HCT116 (cell line): ENCODE results near the gene AMBP. TPM values are rescaled to one million over a fixed set of nuclear protein-coding genes. Genes with fewer than 3 reads are reported as not detected.
A peak's percentile ranks its signal among the peaks of the same experiment; 100 is the strongest.

Experiments
- ATAC-seq: fragments of 200-7000 bp; cut with Tn5 transposase; 2 replicates; pipeline ENCODE4 v1.9.1; 2020; ENCODE audit warnings: mild to moderate bottlenecking, moderate library complexity
- BruUV-seq: library from RNA; stranded (reverse); fragments of 400-500 nt; replicated peaks from 2 replicates; lab custom pipeline; 2021; lab: Mats Ljungman, UMichigan
- CTCF ChIA-PET: fragments of 300-600 bp; sonication (Branson Sonifier 250); formaldehyde crosslinking; loops from one replicate; lab custom pipeline; 2021; ENCODE audit warnings: antibody characterized with exemption; lab: Charles Lee
- POLR2A ChIA-PET: fragments of 300-600, 350-600 bp; sonication (Branson Sonifier 250); formaldehyde crosslinking; loops from one replicate; lab custom pipeline; 2021; ENCODE audit warnings: antibody characterized with exemption; lab: Charles Lee
- RAD21 ChIA-PET, 2 experiments: fragments of 300-600 bp; sonication (Branson Sonifier 250); formaldehyde crosslinking; loops; one replicate each; lab custom pipeline; 2023; ENCODE audit warnings: low total read pairs in 2 of 2; ENCODE audit not compliant: uncharacterized antibody in 2 of 2, unreplicated experiment in 2 of 2, low non-redundant PET in 1 of 2; lab: Charles Lee
- DNase-seq: peaks from one replicate; pipeline ENCODE4 v3.0.0-alpha.2; 2010; ENCODE audit warnings: low read depth, low spot score
- H2AFZ ChIP-seq: fragments of 200-600 bp; shearing (Covaris generic), sonication (generic); 2 replicates; pipeline ENCODE4 v1.6.1; 2017; ENCODE audit warnings: low read depth, mixed run types, mixed read lengths, antibody characterized with exemption, low read length; ENCODE audit not compliant: poor library complexity, severe bottlenecking
- H3K27ac ChIP-seq: 2 replicates; pipeline ENCODE4 v1.5.1; 2012; ENCODE audit warnings: low read depth, low read length
- H3K27me3 ChIP-seq: fragments of 200-600 bp; sonication (generic); 2 replicates; pipeline ENCODE4 v1.6.1; 2016; ENCODE audit warnings: mixed run types, low read length, mixed read lengths; ENCODE audit not compliant: insufficient read depth
- H3K36me3 ChIP-seq, 2 experiments: fragments of 200-500 bp in 1 of 2; fragments of 200-600 bp in 1 of 2; sonication (Bioruptor generic) in 1 of 2; sonication (generic) in 1 of 2; 2 replicates each; pipeline versions ENCODE4 v1.5.1 to v1.6.1; 2014 to 2016; ENCODE audit warnings: low read length in 2 of 2, inconsistent platforms in 1 of 2, mixed read lengths in 1 of 2, mixed run types in 1 of 2; ENCODE audit not compliant: insufficient read depth in 2 of 2, control insufficient read depth in 1 of 2
- H3K4me1 ChIP-seq, 2 experiments: fragments of 200-600 bp in 1 of 2; sonication (generic) in 1 of 2; 2 replicates each; pipeline versions ENCODE4 v1.5.1 to v1.6.1; 2012 to 2017; ENCODE audit warnings: low read length in 2 of 2, inconsistent platforms in 1 of 2, mild to moderate bottlenecking in 1 of 2, mixed read lengths in 1 of 2, mixed run types in 1 of 2, moderate library complexity in 1 of 2; ENCODE audit not compliant: insufficient read depth in 2 of 2, control insufficient read depth in 1 of 2
- H3K4me2 ChIP-seq: fragments of 200-600 bp; sonication (generic); 2 replicates; pipeline ENCODE4 v1.6.1; 2017; ENCODE audit warnings: mixed run types, low read length, mixed read lengths
- H3K4me3 ChIP-seq, 2 experiments: fragments of 200-600 bp in 1 of 2; sonication (generic) in 1 of 2; replicated peaks in 1 of 2; 2 replicates each; pipeline ENCODE4 v1.5.1; 2011 to 2016; ENCODE audit warnings: low read length in 2 of 2, control low read depth in 1 of 2, low read depth in 1 of 2, mild to moderate bottlenecking in 1 of 2, mixed read lengths in 1 of 2, mixed run types in 1 of 2
- H3K79me2 ChIP-seq: fragments of 200-600 bp; sonication (generic); 2 replicates; pipeline ENCODE4 v1.6.1; 2017; ENCODE audit warnings: mild to moderate bottlenecking, mixed run types, low read length, moderate library complexity, mixed read lengths; ENCODE audit not compliant: insufficient read depth
- H3K9ac ChIP-seq: fragments of 200-600 bp; sonication (generic); 2 replicates; pipeline ENCODE4 v1.6.1; 2016; ENCODE audit warnings: low read length, mixed read lengths
- H3K9me2 ChIP-seq: fragments of 200-600 bp; sonication (generic), shearing (Covaris generic); 2 replicates; pipeline ENCODE4 v1.6.1; 2017; ENCODE audit warnings: mixed run types, mild to moderate bottlenecking, moderate library complexity; ENCODE audit not compliant: insufficient read depth
- H3K9me3 ChIP-seq, 2 experiments: fragments of 200-500 bp in 1 of 2; fragments of 200-600 bp in 1 of 2; sonication (Bioruptor generic) in 1 of 2; sonication (generic) in 1 of 2; 2 replicates each; pipeline ENCODE4 v1.6.1; 2014 to 2017; ENCODE audit warnings: low read length in 2 of 2, mixed read lengths in 2 of 2, inconsistent platforms in 1 of 2, low read depth in 1 of 2, mild to moderate bottlenecking in 1 of 2, mixed run types in 1 of 2, moderate library complexity in 1 of 2; ENCODE audit not compliant: control insufficient read depth in 1 of 2, insufficient read depth in 1 of 2
- H4K20me1 ChIP-seq: fragments of 200-600 bp; sonication (generic), shearing (Covaris generic); 2 replicates; pipeline ENCODE4 v1.6.1; 2017; ENCODE audit warnings: mixed run types, mild to moderate bottlenecking, moderate library complexity; ENCODE audit not compliant: insufficient read depth
- ATF3 ChIP-seq: IDR thresholded peaks from 2 replicates; pipeline ENCODE4 v1.6.1; 2012
- CBX3 ChIP-seq: IDR thresholded peaks from 2 replicates; pipeline ENCODE4 v1.6.1; 2012; ENCODE audit warnings: low read depth
- CTCF ChIP-seq, 3 experiments: fragments of 200-600 bp in 1 of 3; sonication (generic) in 1 of 3; IDR thresholded peaks in 2 of 3; conservative IDR thresholded peaks in 1 of 3; 2 replicates each; pipeline ENCODE4 v1.5.1; 2012 to 2017; ENCODE audit warnings: low read depth in 2 of 3, low read length in 2 of 3, antibody characterized with exemption in 1 of 3, borderline replicate concordance in 1 of 3, control low read depth in 1 of 3, mild to moderate bottlenecking in 1 of 3, mixed read lengths in 1 of 3, mixed run types in 1 of 3, moderate library complexity in 1 of 3; ENCODE audit not compliant: insufficient read depth in 1 of 3
- EZH2phosphoT487 ChIP-seq: fragments of 200-600 bp; IDR thresholded peaks from 2 replicates; pipeline ENCODE4 v1.6.1; 2018; ENCODE audit warnings: antibody characterized with exemption, borderline replicate concordance
- FOSL1 ChIP-seq: IDR thresholded peaks from 2 replicates; pipeline ENCODE4 v1.6.1; 2012; ENCODE audit warnings: low read depth
- JUND ChIP-seq: IDR thresholded peaks from 2 replicates; pipeline ENCODE4 v1.6.1; 2012
- MAX ChIP-seq: IDR thresholded peaks from 2 replicates; pipeline ENCODE4 v1.6.1; 2012
- POLR2A ChIP-seq: IDR thresholded peaks from 2 replicates; pipeline ENCODE4 v1.7.0; 2011; ENCODE audit warnings: borderline replicate concordance; ENCODE audit not compliant: insufficient read depth, insufficient read length; ENCODE audit errors: extremely low read depth
- POLR2AphosphoS5 ChIP-seq: IDR thresholded peaks from 2 replicates; pipeline ENCODE4 v1.6.1; 2011; ENCODE audit warnings: mild to moderate bottlenecking, low read depth, low read length, moderate library complexity
- SIN3A ChIP-seq: IDR thresholded peaks from 2 replicates; pipeline ENCODE4 v1.6.1; 2012; ENCODE audit warnings: low read depth
- SRF ChIP-seq: IDR thresholded peaks from 2 replicates; pipeline ENCODE4 v1.6.1; 2012; ENCODE audit warnings: low read depth
- TCF7L2 ChIP-seq: IDR thresholded peaks from 2 replicates; pipeline ENCODE4 v1.7.0; 2011; ENCODE audit warnings: borderline replicate concordance, inconsistent platforms; ENCODE audit not compliant: insufficient read depth, insufficient read length; ENCODE audit errors: extremely low read depth
- YY1 ChIP-seq: IDR thresholded peaks from 2 replicates; pipeline ENCODE4 v1.6.1; 2011; ENCODE audit warnings: low read length, low read depth, moderate library complexity, mild to moderate bottlenecking; ENCODE audit not compliant: insufficient replicate concordance; ENCODE audit errors: extremely low read depth
- ZFX ChIP-seq: fragments of 450-650 bp; IDR thresholded peaks from 2 replicates; pipeline ENCODE4 v1.6.1; 2017
- ZNF274 ChIP-seq: fragments of 200-500 bp; sonication (Bioruptor generic); IDR thresholded peaks from 2 replicates; pipeline ENCODE4 v1.6.1; 2014; ENCODE audit warnings: mild to moderate bottlenecking, low read depth, low read length, inconsistent platforms
- intact Hi-C: fragments of 100-400 bp; cut with micrococcal nuclease; formaldehyde crosslinking; loops from 2 replicates; pipeline ENCODE4 v1.10.0; 2022
- total RNA-seq: library from RNA; stranded (reverse); gene quantifications from one replicate; pipeline ENCODE4 v1.2.1, GENCODE V29; 2021; ENCODE audit not compliant: unreplicated experiment

Gene AMBP
- total RNA-seq, 1 experiment from 2014 or later: 1.9 TPM

DNA sequence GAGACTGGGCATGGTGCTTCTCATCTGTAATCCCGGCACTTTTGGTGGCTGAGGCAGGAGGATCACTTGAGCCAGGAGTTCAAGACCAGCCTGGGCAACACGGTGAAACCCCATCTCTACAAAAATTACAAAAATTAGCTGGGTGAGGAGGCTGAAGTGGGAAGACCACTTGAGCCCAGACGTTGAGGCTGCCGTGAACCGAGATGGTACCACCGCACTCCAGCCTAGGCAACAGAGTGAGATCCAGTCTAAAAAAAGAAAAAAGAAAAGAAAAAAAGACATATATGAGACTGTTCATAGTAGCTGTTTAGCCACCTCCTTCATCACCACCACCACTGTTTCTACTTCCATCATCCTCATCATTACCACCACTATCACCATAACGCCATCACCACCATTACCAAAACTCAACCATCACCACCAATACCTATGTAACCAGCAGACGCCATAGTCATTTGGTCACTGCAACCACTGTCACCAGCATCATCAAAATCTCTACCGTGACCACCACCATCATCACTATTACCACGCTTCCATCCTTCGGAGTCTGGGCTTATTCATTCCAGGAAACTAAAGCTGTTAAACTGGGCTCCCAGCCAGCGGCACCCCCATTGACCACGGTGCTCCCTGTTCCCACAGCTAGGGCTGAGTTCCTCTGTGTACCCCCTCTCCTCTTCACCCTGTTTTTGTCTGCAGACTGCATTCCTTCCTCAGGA lies 29.3 kb upstream of the AMBP start:
- BruUV-seq: no TSS peak
- 0 out of 2 replicates have a peak, but pooled peaks cover 2% of the 10 kb centered on the region for H3K27me3 ChIP-seq
- no peaks in the 10 kb centered on the region for H3K4me1 ChIP-seq
- no peaks in the 10 kb centered on the region for H3K36me3 ChIP-seq
- peak overlapping the region; percentile 92 for H2AFZ ChIP-seq
- DNase-seq (no peak), ATAC-seq (no peak)
- H3K9me2 ChIP-seq: no peaks in the 10 kb centered on the region
- H3K27ac ChIP-seq: no peak overlapping the region
- no peaks in the 10 kb centered on the region for H3K79me2 ChIP-seq
- no peak overlapping the region for H3K4me2 ChIP-seq
- no peak overlapping the region for H3K4me3 ChIP-seq
- no peak overlapping the region for H3K9ac ChIP-seq
- no peaks in the 10 kb centered on the region for H4K20me1 ChIP-seq
- CTCF ChIA-PET: interaction anchor here (0.7 to 5.6 kb wide), 12 partner anchors 8 to 546 kb away, joined by 3 to 120 read pairs (median 6); partner anchors contain the start of genes COL27A1 and KIF12
- H3K9me3 ChIP-seq: no peaks in the 10 kb centered on the region
- POLR2A ChIA-PET: no interaction called here
- no peak for TF ChIP-seq CTCF (IDR thresholded peaks at IDR 0.05 in 2 of 3, conservative IDR thresholded peaks at IDR 0.05 in 1 of 3; ENCODE audit: borderline replicate concordance in 1 of 3, insufficient read depth in 1 of 3, low read depth in 2 of 3, low read length in 2 of 3)
- no peak for TF ChIP-seq CBX3
- no peak for TF ChIP-seq YY1
- no peak for TF ChIP-seq POLR2AphosphoS5
- RAD21 ChIA-PET: interaction anchor here (0.5 to 1.6 kb wide), 8 partner anchors 9 to 197 kb away, joined by 3 to 19 read pairs (median 6); partner anchors contain the start of gene COL27A1 (in 1 of the 2)
- intact Hi-C loops: loop anchor here (1.0 to 5.0 kb wide), 3 partner anchors 170 to 198 kb away; no protein-coding TSS in a partner anchor

GRCh38 chr9:114105236-114105635 lies 27.1 kb upstream of the AMBP start:
- Histone ChIP-seq H3K9ac (no peak overlapping the region), H3K4me1 (no peaks in the 10 kb centered on the region), H3K36me3 (no peaks in the 10 kb centered on the region), H4K20me1 (no peaks in the 10 kb centered on the region), H3K4me3 (no peak overlapping the region), H3K27me3 (no peaks in the 10 kb centered on the region), H3K79me2 (no peaks in the 10 kb centered on the region), H3K27ac (no peak overlapping the region), H3K4me2 (no peak overlapping the region), H2AFZ (no peak overlapping the region), H3K9me2 (no peaks in the 10 kb centered on the region), H3K9me3 (peaks cover 3 to 4% of the 10 kb centered on the region in 2 experiments; a peak in 2 of 4 replicates)
- no TSS peak for BruUV-seq
- ATAC-seq (no peak), DNase-seq (no peak)
- ChIA-PET POLR2A (no interaction called here), RAD21 (no interaction called here), CTCF (interaction anchor here (0.7 to 5.6 kb wide), 2 partner anchors 22 to 187 kb away, joined by 4 to 120 read pairs; no protein-coding TSS in a partner anchor)
- intact Hi-C loops: loop anchor here (5.0 kb wide), 1 partner anchor 172 kb away; no protein-coding TSS in a partner anchor
- TF ChIP-seq MAX (no peak), EZH2phosphoT487 (no peak), ATF3 (no peak), YY1 (no peak), POLR2A (no peak), SRF (no peak), ZFX (no peak), JUND (no peak), CBX3 (no peak), SIN3A (no peak), TCF7L2 (no peak), POLR2AphosphoS5 (no peak), ZNF274 (no peak), FOSL1 (no peak)
